Endothelial cell of umbilical vein (primary cell): ENCODE data around the gene CLDN19. TPM values are rescaled to one million over a fixed set of nuclear protein-coding genes. Genes with fewer than 3 reads are reported as not detected.

Experiments used
- BruUV-seq: library from RNA; stranded (reverse); fragments of 400-500 nt; replicated peaks from 2 replicates; lab custom pipeline; 2021; lab: Mats Ljungman, UMichigan
- CTCF ChIA-PET: fragments of 300-600, 350-600 bp; sonication (Branson Sonifier 250); formaldehyde crosslinking; loops from one replicate; lab custom pipeline; 2021; ENCODE audit warnings: antibody characterized with exemption, inconsistent platforms; lab: Charles Lee
- POLR2A ChIA-PET: fragments of 300-600, 350-600 bp; sonication (Branson Sonifier 250); formaldehyde crosslinking; loops from one replicate; lab custom pipeline; 2021; ENCODE audit warnings: antibody characterized with exemption, inconsistent platforms; lab: Charles Lee
- DNase-seq: peaks from one replicate; pipeline ENCODE4 v3.0.0-alpha.2; 2011; ENCODE audit warnings: low read depth, low spot score
- FAIRE-seq: peaks from 2 replicates; lab custom pipeline; 2011; peaks lifted over from hg19 to GRCh38; lab: Jason Lieb, UNC
- H2AFZ ChIP-seq: 2 replicates; pipeline ENCODE4 v1.6.0; 2012; ENCODE audit warnings: low read depth, low read length, control low read depth, inconsistent platforms
- H3K27ac ChIP-seq: 2 replicates; pipeline ENCODE4 v1.5.1; 2011; ENCODE audit warnings: low read depth, mild to moderate bottlenecking, control low read depth, low read length, moderate library complexity; ENCODE audit not compliant: insufficient read depth
- H3K27me3 ChIP-seq, 2 experiments: 2 replicates each; pipeline versions ENCODE4 v1.6.0 to v1.6.1; 2011; ENCODE audit warnings: low read length in 2 of 2, mixed read lengths in 1 of 2; ENCODE audit not compliant: control insufficient read depth in 2 of 2, insufficient read depth in 2 of 2
- H3K36me3 ChIP-seq, 2 experiments: 2 replicates in 1 of 2; 3 replicates in 1 of 2; pipeline ENCODE4 v1.5.1; 2011; ENCODE audit warnings: low read length in 2 of 2, mild to moderate bottlenecking in 1 of 2, moderate library complexity in 1 of 2; ENCODE audit not compliant: control insufficient read depth in 2 of 2, insufficient read depth in 2 of 2; ENCODE audit errors: extremely low read depth in 1 of 2
- H3K4me1 ChIP-seq: 3 replicates; pipeline ENCODE4 v1.5.1; 2011; ENCODE audit warnings: mild to moderate bottlenecking, low read length; ENCODE audit not compliant: control insufficient read depth, insufficient read depth; ENCODE audit errors: extremely low read depth
- H3K4me2 ChIP-seq: 2 replicates; pipeline ENCODE4 v1.6.1; 2011; ENCODE audit warnings: low read length, control low read depth, mixed read lengths; ENCODE audit not compliant: insufficient read depth
- H3K4me3 ChIP-seq, 3 experiments: fragments of 200-600 bp in 1 of 3; sonication (generic), shearing (Covaris generic) in 1 of 3; replicated peaks in 1 of 3; 2 replicates each; pipeline ENCODE4 v1.5.1; 2011 to 2016; ENCODE audit warnings: control low read depth in 3 of 3, low read length in 3 of 3, mild to moderate bottlenecking in 2 of 3, inconsistent platforms in 1 of 3, low read depth in 1 of 3, moderate library complexity in 1 of 3; ENCODE audit not compliant: insufficient read depth in 1 of 3
- H3K79me2 ChIP-seq: 2 replicates; pipeline ENCODE4 v1.6.0; 2012; ENCODE audit warnings: low read length, inconsistent platforms; ENCODE audit not compliant: control insufficient read depth, insufficient read depth
- H3K9ac ChIP-seq: replicated peaks from 2 replicates; pipeline ENCODE3; 2011; ENCODE audit warnings: low read length, control low read depth; ENCODE audit not compliant: insufficient read depth; ENCODE audit errors: extremely low read depth
- H3K9me1 ChIP-seq: replicated peaks from 3 replicates; pipeline ENCODE4 v1.6.0; 2011; ENCODE audit warnings: mild to moderate bottlenecking, low read length; ENCODE audit not compliant: control insufficient read depth, insufficient read depth; ENCODE audit errors: extremely low read depth
- H3K9me3 ChIP-seq: replicated peaks from 2 replicates; pipeline ENCODE4 v1.5.1; 2012; ENCODE audit warnings: low read length, inconsistent platforms; ENCODE audit not compliant: control insufficient read depth, insufficient read depth
- H4K20me1 ChIP-seq: replicated peaks from 2 replicates; pipeline ENCODE3; 2011; ENCODE audit warnings: mild to moderate bottlenecking, low read length; ENCODE audit not compliant: control insufficient read depth, insufficient read depth; ENCODE audit errors: extremely low read depth
- EZH2 ChIP-seq: IDR thresholded peaks from 2 replicates; pipeline ENCODE4 v1.6.1; 2012; ENCODE audit warnings: borderline replicate concordance, low read depth, mild to moderate bottlenecking, moderate library complexity, low read length, inconsistent platforms; ENCODE audit not compliant: severe bottlenecking
- FOS ChIP-seq: IDR thresholded peaks from 2 replicates; pipeline ENCODE4 v1.6.1; 2011; ENCODE audit warnings: mild to moderate bottlenecking, low read length, moderate library complexity, borderline replicate concordance; ENCODE audit not compliant: insufficient read depth
- GATA2 ChIP-seq: IDR thresholded peaks from 2 replicates; pipeline ENCODE4 v1.7.0; 2011; ENCODE audit warnings: low read depth, mild to moderate bottlenecking, moderate library complexity, mixed read lengths, low read length; ENCODE audit not compliant: insufficient read length, insufficient read depth
- JUN ChIP-seq: IDR thresholded peaks from 2 replicates; pipeline ENCODE4 v1.6.1; 2011; ENCODE audit warnings: borderline replicate concordance, low read depth; ENCODE audit not compliant: insufficient read length, insufficient read depth
- MAX ChIP-seq: IDR thresholded peaks from 2 replicates; pipeline ENCODE4 v1.6.1; 2011; ENCODE audit not compliant: insufficient read depth, insufficient read length
- MYC ChIP-seq: IDR thresholded peaks from one replicate; pipeline ENCODE4 v1.6.1; 2011; ENCODE audit warnings: mild to moderate bottlenecking, low read depth, low read length
- POLR2A ChIP-seq: IDR thresholded peaks from 2 replicates; pipeline ENCODE4 v1.6.1; 2012; ENCODE audit warnings: low read depth, mild to moderate bottlenecking, control low read depth, low read length
- POLR2AphosphoS5 ChIP-seq: IDR thresholded peaks from 2 replicates; pipeline ENCODE4 v1.6.1; 2012; ENCODE audit warnings: low read depth, mild to moderate bottlenecking, control low read depth, low read length, moderate library complexity; ENCODE audit not compliant: insufficient read depth
- dilution Hi-C: fragments of 300-500 bp; cut with MboI; formaldehyde crosslinking; loops from one replicate; pipeline ENCODE4 v1.15.0; 2019; ENCODE audit warnings: low sequenced_read_pairs; ENCODE audit not compliant: extremely low pct_ligation_motif_present
- intact Hi-C: fragments of 100-400 bp; cut with micrococcal nuclease; formaldehyde crosslinking; loops from one replicate; pipeline ENCODE4 v1.10.0; 2022
- polyA plus RNA-seq, 4 experiments: library from polyadenylated mRNA; depleted of rRNA in 3 of 4; stranded (reverse) in 3 of 4; unstranded in 1 of 4; fragments of >200 nt; gene quantifications; 2 replicates each; pipeline versions ENCODE4 v1.2.1 to v1.2.3, GENCODE V29; 2011 to 2012; ENCODE audit warnings: missing spikeins in 1 of 4
- total RNA-seq: library from RNA; stranded (reverse); gene quantifications from 2 replicates; pipeline ENCODE4 v1.2.3, GENCODE V29; 2021
- TF ChIP-seq, protein P1 (sequence below), 2 donors: IDR thresholded peaks; 1 replicate in 1 of 2; 2 replicates in 1 of 2; pipeline ENCODE4 v1.5.1; 2011; ENCODE audit warnings: low read length in 2 of 2, mild to moderate bottlenecking in 2 of 2, moderate library complexity in 2 of 2, control low read depth in 1 of 2, inconsistent platforms in 1 of 2, low read depth in 1 of 2; ENCODE audit not compliant: insufficient read depth in 1 of 2; ENCODE audit errors: extremely low read depth in 1 of 2

CLDN19 gene
- total and polyA plus RNA-seq, 2 donors (not counting 3 experiments of a cell fraction or from before 2014, with no cell fraction given) = not detected

DNA sequence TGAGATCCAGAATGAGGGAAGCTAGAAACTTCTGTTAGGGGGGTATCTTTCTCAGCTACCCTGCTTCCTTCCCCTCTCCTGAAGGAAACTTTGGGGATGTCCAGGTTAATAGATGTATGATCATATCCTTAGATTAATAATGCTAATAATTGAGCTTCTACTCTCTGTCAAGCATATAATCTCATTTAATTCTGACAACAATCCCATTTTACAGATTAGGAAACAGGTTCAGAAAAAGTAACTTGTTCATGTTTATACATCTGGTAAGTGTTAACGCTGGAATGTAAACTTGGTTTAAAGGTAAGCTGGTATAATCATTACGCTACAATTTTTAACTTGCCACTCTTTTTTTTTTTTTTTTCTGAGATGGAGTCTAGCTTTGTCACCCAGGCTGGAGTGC lies 43.1 kb upstream of the CLDN19 start:
- intact Hi-C loops = no loop called here
- CTCF ChIA-PET = interaction anchor here (1.0 to 5.0 kb wide), 5 partner anchors 16 to 290 kb away, joined by 3 to 28 read pairs (median 7); partner anchors contain the start of genes C1orf50 and P3H1
- FAIRE-seq = no peak

More for the DNA sequence above, 43.1 kb upstream of the CLDN19 start:
- POLR2A ChIA-PET = no interaction called here
- no peaks in the 10 kb centered on the region for H3K9me3 ChIP-seq
- TF ChIP-seq FOS (no peak), MAX (no peak), POLR2AphosphoS5 (no peak), EZH2 (no peak), POLR2A (no peak), JUN (no peak), MYC (no peak), GATA2 (no peak)
- TF ChIP-seq, protein P1, sequence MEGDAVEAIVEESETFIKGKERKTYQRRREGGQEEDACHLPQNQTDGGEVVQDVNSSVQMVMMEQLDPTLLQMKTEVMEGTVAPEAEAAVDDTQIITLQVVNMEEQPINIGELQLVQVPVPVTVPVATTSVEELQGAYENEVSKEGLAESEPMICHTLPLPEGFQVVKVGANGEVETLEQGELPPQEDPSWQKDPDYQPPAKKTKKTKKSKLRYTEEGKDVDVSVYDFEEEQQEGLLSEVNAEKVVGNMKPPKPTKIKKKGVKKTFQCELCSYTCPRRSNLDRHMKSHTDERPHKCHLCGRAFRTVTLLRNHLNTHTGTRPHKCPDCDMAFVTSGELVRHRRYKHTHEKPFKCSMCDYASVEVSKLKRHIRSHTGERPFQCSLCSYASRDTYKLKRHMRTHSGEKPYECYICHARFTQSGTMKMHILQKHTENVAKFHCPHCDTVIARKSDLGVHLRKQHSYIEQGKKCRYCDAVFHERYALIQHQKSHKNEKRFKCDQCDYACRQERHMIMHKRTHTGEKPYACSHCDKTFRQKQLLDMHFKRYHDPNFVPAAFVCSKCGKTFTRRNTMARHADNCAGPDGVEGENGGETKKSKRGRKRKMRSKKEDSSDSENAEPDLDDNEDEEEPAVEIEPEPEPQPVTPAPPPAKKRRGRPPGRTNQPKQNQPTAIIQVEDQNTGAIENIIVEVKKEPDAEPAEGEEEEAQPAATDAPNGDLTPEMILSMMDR (IDR thresholded peaks at IDR 0.05; ENCODE audit: extremely low read depth in 1 of 2, insufficient read depth in 1 of 2, low read depth in 1 of 2, low read length in 2 of 2) = no peak
- dilution Hi-C loops = no loop called here
- peaks cover 0 to 2% of the 10 kb centered on the region in 2 experiments for H3K36me3 ChIP-seq
- H3K4me2 ChIP-seq = no peak overlapping the region
- no peaks in the 10 kb centered on the region for H4K20me1 ChIP-seq
- no peak overlapping the region for H3K27ac ChIP-seq
- H2AFZ ChIP-seq = no peak overlapping the region
- no peak overlapping the region for H3K9ac ChIP-seq
- H3K79me2 ChIP-seq = no peaks in the 10 kb centered on the region
- no peaks in the 10 kb centered on the region for H3K27me3 ChIP-seq
- H3K9me1 ChIP-seq = no peaks in the 10 kb centered on the region
- no TSS peak for BruUV-seq
- no peak overlapping the region for H3K4me3 ChIP-seq
- no peak for DNase-seq
- peaks cover 8% of the 10 kb centered on the region for H3K4me1 ChIP-seq
